Upper lobe of left lung (tissue), 4 donors: ENCODE measurements around the gene SH3BP4.

ENCODE experiments used
- CTCF ChIP-seq, 6 experiments: fragments of 450-650 bp in 4 of 6; fragments of 200-600 bp in 2 of 6; sonication (generic) in 2 of 6; IDR thresholded peaks; one replicate each; pipeline ENCODE4 v1.5.1; 2016 to 2019; ENCODE audit warnings: antibody characterized with exemption in 6 of 6
- POLR2A ChIP-seq, 4 donors: fragments of 450-650 bp; IDR thresholded peaks; one replicate each; pipeline ENCODE4 v1.5.1; 2016 to 2017; ENCODE audit warnings: antibody characterized with exemption in 4 of 4, mild to moderate bottlenecking in 2 of 4
- POLR2AphosphoS5 ChIP-seq, 2 donors: sonication (generic); formaldehyde crosslinking; IDR thresholded peaks; one replicate each; pipeline ENCODE4 v1.5.1; 2017; ENCODE audit warnings: antibody characterized with exemption in 2 of 2

DNA sequence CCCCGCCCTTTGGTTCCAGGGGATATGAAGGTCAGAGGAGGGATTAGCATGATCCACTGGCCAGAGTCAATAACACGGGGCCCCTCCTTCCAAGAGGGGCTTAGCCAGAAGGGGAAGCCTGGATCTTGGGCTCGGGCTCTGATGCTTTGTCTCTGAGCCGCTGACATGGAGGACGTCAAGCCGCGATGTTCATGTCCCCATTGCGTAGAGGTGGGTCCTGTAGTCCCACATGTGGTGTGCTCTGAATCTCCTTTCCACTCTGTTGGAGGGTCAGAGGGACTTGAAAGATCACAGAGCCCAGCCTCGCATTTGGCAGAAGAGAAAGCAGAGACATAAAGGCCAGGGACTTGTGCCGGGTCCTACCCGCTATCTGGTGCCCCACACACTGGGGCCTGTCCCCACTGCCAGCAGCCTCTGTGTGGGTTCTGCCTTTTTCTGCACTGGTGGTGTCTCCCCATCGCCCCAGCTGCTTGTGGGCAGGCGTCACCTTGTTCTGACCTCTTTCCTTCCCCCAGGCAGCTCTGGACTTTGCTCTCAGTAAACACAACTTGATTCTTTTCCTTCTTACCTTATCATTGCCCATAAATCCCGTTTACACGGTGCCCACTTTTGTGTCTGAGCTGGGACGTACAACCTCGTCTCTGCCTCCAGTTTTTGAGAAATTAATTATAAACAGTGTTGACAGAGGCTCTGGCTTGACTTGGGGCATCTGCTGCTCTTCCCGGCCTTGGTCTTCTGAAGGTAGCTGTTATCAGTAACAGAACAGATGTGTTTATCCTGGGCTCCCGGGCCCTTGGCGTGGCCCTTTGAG, 48.8 kb downstream of the SH3BP4 start:
- TF ChIP-seq CTCF (IDR thresholded peaks at IDR 0.05) (no peak), POLR2AphosphoS5 (IDR thresholded peaks at IDR 0.05) (no peak), POLR2A (IDR thresholded peaks at IDR 0.05) (no peak)
